Measurements from ENCODE around the gene FAXDC2. TPM values are rescaled to one million over a fixed set of nuclear protein-coding genes. Genes with fewer than 3 reads are reported as not detected.
A peak's percentile ranks its signal among the peaks of the same experiment; 100 is the strongest.

Gene FAXDC2
- total and polyA plus RNA-seq, 9 donors: 15.2 to 120 (median 27.6) TPM

DNA sequence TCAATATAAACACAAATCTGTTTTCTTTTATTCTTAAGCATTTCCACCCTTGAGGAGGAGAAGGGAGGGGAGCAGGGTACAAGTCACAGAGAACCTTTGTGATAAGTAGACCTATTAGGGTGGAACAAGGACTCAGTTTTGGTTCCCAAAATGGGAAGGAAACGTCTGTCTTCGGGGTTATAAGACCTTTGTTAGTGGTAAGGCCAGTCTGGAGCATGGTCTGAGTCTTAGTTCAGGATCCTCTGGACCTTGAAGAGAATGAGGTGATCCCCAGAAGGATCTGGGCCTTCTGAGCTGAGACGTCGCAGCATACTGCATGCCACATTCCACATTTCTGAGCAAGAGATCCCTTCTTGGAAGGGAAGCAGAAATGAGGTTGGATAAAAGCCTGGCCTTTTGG is 37.2 kb downstream of the FAXDC2 start:
- Histone ChIP-seq H3K27me3 (no peaks in the 10 kb centered on the region), H3K4me1 (ENCODE audit: insufficient read depth) (no peaks in the 10 kb centered on the region), H3K4me3 (no peak overlapping the region), H3K9me3 (no peaks in the 10 kb centered on the region), H3K36me3 (no peaks in the 10 kb centered on the region), H3K27ac (no peak overlapping the region)
- WGBS, 3 donors: 73 to 76% (median 75%) methylated on average over 4 of the region's 4 CpGs
- intact Hi-C loops (cut with DNase I): loop anchor here in 3 of 4 donors (5.0 to 10.0 kb wide), 3 partner anchors 148 to 166 kb away; no protein-coding TSS in a partner anchor
- no peak for DNase-seq
- TF ChIP-seq POLR2A (IDR thresholded peaks at IDR 0.05): no peak
- no peak for TF ChIP-seq CTCF (IDR thresholded peaks at IDR 0.05)
- no peak for TF ChIP-seq EP300 (IDR thresholded peaks at IDR 0.05)

DNA sequence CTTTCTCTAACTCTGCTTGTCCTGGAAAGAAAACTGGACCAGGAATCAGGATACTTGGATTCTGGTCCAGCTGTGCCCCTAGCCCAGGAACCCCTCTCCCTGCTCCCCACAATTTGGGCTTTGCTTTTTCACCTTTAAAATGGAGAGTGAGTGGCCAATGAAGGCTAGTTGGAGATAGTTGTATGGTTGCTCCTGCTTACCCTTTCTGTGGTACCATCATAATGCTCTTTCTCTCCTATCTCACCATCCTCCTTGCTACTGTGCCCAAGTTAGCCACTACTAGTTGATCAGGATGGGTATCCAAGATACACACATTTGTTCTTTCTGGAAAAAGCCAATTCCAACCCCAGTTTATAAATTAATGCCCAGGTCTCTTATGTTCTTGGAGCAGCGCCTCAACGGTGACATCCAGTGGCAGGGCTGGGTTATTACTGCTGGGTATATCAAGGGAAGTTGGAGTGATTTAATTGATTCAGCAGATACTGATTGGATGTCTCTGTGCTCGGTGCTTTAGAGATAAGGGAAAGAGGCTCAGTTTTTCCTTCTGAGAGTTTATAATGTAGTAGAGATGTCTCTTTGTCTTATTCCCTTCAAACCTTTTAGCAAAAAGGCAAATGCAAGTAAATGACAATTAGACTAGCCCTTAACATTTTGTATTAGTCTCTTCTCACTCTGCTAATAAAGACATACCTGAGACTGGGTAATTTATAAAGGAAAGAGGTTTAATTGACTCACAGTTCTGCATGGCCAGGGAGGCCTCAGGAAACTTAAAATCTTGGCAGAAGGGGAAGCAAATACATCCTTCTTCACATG is 38.5 kb downstream of the FAXDC2 start:
- Histone ChIP-seq H3K4me1 (ENCODE audit: insufficient read depth) (no peaks in the 10 kb centered on the region), H3K36me3 (no peaks in the 10 kb centered on the region), H3K9me3 (no peaks in the 10 kb centered on the region), H3K4me3 (no peak overlapping the region), H3K27me3 (no peaks in the 10 kb centered on the region), H3K27ac (no peak overlapping the region)
- WGBS, 3 donors: 43 to 51% (median 46%) methylated on average over 3 of the region's 3 CpGs
- intact Hi-C loops (cut with DNase I): loop anchor here (2.0 to 10.0 kb wide), 4 partner anchors 147 to 165 kb away; no protein-coding TSS in a partner anchor
- TF ChIP-seq POLR2A (IDR thresholded peaks at IDR 0.05) (no peak), CTCF (IDR thresholded peaks at IDR 0.05) (peak; percentile 49 to 76 (median 57))
- peak; percentile 35 to 65 (median 51) for DNase-seq

DNA sequence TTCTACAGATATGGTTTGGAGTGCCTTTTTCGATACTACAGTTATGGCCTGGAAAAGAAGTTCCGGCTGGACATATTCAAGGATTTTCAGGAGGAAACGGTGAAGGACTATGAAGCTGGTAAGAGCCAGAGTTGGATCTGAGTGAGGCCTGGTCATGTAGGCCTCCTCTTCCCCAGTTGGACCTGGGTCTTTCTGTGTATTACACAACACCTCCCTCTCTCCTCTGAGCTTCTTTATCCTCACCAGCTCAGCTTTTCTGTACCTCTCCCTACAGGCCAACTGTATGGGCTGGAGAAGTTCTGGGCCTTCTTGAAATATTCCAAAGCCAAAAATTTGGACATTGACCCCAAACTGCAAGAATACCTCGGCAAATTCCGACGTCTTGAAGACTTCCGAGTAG is 39.2 kb downstream of the FAXDC2 start:
- 76 to 83% (median 79%) methylated on average over 7 of the region's 7 CpGs for WGBS, 3 donors

GRCh38 chr5:154806176-154806575 is 44.2 kb downstream of the FAXDC2 start:
- no peaks in the 10 kb centered on the region for H3K27me3 ChIP-seq
- WGBS, 3 donors: 73 to 79% (median 79%) methylated on average over 4 of the region's 4 CpGs
- TF ChIP-seq POLR2A (IDR thresholded peaks at IDR 0.05): no peak
- TF ChIP-seq CTCF (IDR thresholded peaks at IDR 0.05): no peak
- TF ChIP-seq EP300 (IDR thresholded peaks at IDR 0.05): no peak
- H3K4me3 ChIP-seq: no peak overlapping the region
- intact Hi-C loops (cut with DNase I): no loop called here
- no peaks in the 10 kb centered on the region for H3K9me3 ChIP-seq
- H3K27ac ChIP-seq: no peak overlapping the region
- no peaks in the 10 kb centered on the region for H3K36me3 ChIP-seq
- no peaks in the 10 kb centered on the region for H3K4me1 ChIP-seq (ENCODE audit: insufficient read depth)
- DNase-seq: no peak

More for the DNA sequence above, 39.2 kb downstream of the FAXDC2 start:
- intact Hi-C loops (cut with DNase I): loop anchor here (2.0 to 10.0 kb wide), 4 partner anchors 146 to 164 kb away; no protein-coding TSS in a partner anchor
- Histone ChIP-seq H3K9me3 (no peaks in the 10 kb centered on the region), H3K27ac (no peak overlapping the region), H3K36me3 (no peaks in the 10 kb centered on the region), H3K27me3 (no peaks in the 10 kb centered on the region), H3K4me1 (ENCODE audit: insufficient read depth) (no peaks in the 10 kb centered on the region), H3K4me3 (no peak overlapping the region)
- DNase-seq: no peak
- TF ChIP-seq POLR2A (IDR thresholded peaks at IDR 0.05): no peak
- no peak for TF ChIP-seq CTCF (IDR thresholded peaks at IDR 0.05)
- TF ChIP-seq EP300 (IDR thresholded peaks at IDR 0.05): no peak

Data from ovary (tissue), 9 donors.